HK-2 (cell line): ENCODE results near the gene B4GALNT1.
"Not testable (repeated sequence)": the region's sequence is repeated elsewhere in the genome, so short reads cannot be mapped to it uniquely, and the experiment has no call there.

ENCODE experiments used
- DNase-seq: peaks from one replicate; pipeline ENCODE4 v3.0.0-alpha.2; 2018; ENCODE audit not compliant: unreplicated experiment

Gene B4GALNT1

GRCh38 chr12:57632958-57633840, at the start of gene B4GALNT1:
Gene B4GALNT1 (minus strand): TSS chr12:57633201. CDS start chr12:57632132, 1,069 bp downstream.
- DNase-seq, result peak; percentile 68

- DNase-seq, result no peak
Observed at GRCh38 chr12:57679697-57680096, 46.7 kb upstream of the B4GALNT1 start.

- not testable (repeated sequence) for DNase-seq
Observed at GRCh38 chr12:57677947-57678346, 44.9 kb upstream of the B4GALNT1 start.

GRCh38 chr12:57674691-57675090, 41.7 kb upstream of the B4GALNT1 start:
- DNase-seq, result no peak

- DNase-seq, result no peak
Observed at GRCh38 chr12:57672801-57673200, 39.8 kb upstream of the B4GALNT1 start.

GRCh38 chr12:57671811-57672210, 38.8 kb upstream of the B4GALNT1 start:
- DNase-seq, result not testable (repeated sequence)

GRCh38 chr12:57669691-57670090, 36.7 kb upstream of the B4GALNT1 start:
- DNase-seq, result not testable (repeated sequence)

GRCh38 chr12:57666897-57667296, 33.9 kb upstream of the B4GALNT1 start:
- no peak for DNase-seq

GRCh38 chr12:57665066-57665820, 32.2 kb upstream of the B4GALNT1 start:
- not testable (repeated sequence) for DNase-seq

- no peak for DNase-seq
Observed at GRCh38 chr12:57661376-57661775, 28.4 kb upstream of the B4GALNT1 start.

- DNase-seq, result no peak
Observed at GRCh38 chr12:57658890-57659289, 25.9 kb upstream of the B4GALNT1 start.

GRCh38 chr12:57657744-57658143, 24.7 kb upstream of the B4GALNT1 start:
- no peak for DNase-seq

GRCh38 chr12:57656408-57656807, 23.4 kb upstream of the B4GALNT1 start:
- not testable (repeated sequence) for DNase-seq

GRCh38 chr12:57655541-57656240, 22.7 kb upstream of the B4GALNT1 start:
- no peak for DNase-seq

- DNase-seq, result no peak
Observed at GRCh38 chr12:57654042-57654441, 21.0 kb upstream of the B4GALNT1 start.

- not testable (repeated sequence) for DNase-seq
Observed at GRCh38 chr12:57646659-57647049, 13.7 kb upstream of the B4GALNT1 start.

- not testable (repeated sequence) for DNase-seq
Observed at GRCh38 chr12:57645990-57646658, 13.1 kb upstream of the B4GALNT1 start.

GRCh38 chr12:57641699-57642442, 8.9 kb upstream of the B4GALNT1 start:
- DNase-seq, result no peak

- no peak for DNase-seq
Observed at GRCh38 chr12:57640175-57641042, 7.4 kb upstream of the B4GALNT1 start.

GRCh38 chr12:57638096-57638495, 5.1 kb upstream of the B4GALNT1 start:
- DNase-seq, result no peak
